HS-27A (cell line): ENCODE results near the gene IL13RA2.

Experiments used
- DNase-seq: peaks from one replicate; pipeline ENCODE4 v3.0.0-alpha.2; 2012; ENCODE audit warnings: low read depth, missing footprints

Gene IL13RA2, protein sequence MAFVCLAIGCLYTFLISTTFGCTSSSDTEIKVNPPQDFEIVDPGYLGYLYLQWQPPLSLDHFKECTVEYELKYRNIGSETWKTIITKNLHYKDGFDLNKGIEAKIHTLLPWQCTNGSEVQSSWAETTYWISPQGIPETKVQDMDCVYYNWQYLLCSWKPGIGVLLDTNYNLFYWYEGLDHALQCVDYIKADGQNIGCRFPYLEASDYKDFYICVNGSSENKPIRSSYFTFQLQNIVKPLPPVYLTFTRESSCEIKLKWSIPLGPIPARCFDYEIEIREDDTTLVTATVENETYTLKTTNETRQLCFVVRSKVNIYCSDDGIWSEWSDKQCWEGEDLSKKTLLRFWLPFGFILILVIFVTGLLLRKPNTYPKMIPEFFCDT

DNA sequence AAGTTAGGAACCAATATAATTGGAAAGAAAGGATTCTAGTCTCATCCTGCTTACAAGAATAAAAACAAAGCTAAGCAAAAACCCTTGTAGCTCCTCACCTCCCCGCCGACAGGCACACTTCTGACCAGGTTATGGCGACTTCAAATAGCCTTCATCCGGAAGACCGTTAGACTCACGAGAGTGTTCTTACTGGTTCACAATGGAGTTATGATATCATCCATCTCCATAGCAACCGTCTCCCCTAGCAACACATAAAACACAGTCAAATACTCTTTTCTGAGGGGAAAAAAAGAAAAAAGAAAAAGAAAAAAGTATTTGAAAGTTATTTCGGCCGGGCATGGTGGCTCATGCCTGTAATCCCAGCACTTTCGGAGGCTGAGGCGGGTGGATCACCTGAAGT lies at the start of gene IL13RA2:
Gene IL13RA2 (minus strand): TSS at position 162 of the 400 bp plus-strand sequence. CDS start 347 bp downstream, outside the sequence.
- no peak for DNase-seq

DNA sequence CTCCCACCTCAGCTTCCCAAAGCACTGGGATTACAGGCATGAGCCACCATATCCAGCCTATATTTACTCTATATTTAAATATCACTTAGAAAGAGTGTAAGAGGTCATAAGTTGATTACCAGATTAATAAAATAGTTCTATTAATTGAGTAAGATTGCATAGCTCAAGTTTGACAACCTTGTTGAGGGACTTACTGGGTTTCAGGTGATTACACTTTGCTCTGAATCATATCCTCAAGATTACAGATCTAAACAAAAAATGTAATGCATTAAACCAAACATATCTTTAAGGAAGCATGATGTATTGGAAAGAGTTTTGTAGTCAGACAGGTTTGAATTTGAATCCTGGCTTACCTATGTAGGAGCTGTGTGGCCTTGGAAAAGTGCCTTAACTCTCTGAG lies 47.9 kb upstream of the IL13RA2 start:
- DNase-seq = no peak

DNA sequence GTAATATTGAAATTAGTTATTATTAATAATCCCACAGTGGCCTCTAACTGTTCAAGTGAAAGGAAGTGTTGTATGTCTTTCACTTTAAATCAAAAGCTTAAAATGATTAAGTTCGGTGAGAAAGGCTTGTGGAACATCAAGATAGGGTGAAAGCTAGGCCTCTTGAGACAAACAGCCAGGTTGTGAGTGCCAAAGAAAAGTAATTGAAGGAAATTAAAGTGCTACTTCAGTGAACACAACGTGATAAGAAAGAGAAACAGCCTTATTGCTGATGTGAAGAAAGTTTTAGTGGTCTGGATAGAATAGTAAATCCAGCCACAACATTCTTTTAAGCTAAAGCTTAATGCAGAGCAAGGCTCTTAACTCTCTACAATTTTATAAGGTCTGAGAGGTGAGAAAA lies 42.6 kb upstream of the IL13RA2 start:
- no peak for DNase-seq

DNA sequence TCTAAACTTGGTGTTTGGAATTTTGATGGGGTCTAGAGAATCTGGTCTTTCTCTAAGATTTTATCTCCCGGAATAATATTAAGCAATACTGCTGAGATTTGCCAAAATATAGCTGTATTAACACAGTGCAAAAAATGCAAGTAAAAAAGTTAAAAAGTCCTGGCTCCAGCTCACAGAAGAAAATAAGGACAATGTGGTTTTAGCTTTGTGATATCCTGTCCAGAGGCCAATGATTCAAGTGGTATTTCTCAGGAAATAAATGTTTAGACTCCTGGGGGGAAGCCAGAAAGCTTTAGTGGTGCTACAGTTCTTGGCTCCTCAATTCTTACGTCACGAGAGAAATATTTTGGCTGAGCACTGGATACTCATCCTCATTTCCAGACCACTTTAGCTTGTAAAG lies 40.9 kb upstream of the IL13RA2 start:
- DNase-seq = no peak

DNA sequence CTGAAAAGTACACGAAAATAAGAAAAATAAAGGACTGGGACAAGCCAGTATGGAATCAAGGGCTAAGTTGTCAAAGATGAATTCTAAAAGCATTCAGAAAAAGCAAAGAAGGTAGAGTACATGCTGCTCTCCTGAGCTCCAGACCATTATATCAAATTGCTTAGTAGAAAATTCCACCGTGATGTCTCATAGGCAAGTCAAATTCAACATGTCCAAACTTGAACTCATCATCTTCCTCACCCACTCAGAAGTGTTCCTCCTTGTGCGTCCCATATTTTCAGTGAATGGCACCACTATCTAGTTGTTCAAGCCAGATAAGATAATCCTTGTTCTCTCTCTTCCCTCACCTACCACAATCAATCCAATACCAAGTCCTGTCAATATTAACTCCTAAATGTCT lies 37.5 kb upstream of the IL13RA2 start:
- no peak for DNase-seq

DNA sequence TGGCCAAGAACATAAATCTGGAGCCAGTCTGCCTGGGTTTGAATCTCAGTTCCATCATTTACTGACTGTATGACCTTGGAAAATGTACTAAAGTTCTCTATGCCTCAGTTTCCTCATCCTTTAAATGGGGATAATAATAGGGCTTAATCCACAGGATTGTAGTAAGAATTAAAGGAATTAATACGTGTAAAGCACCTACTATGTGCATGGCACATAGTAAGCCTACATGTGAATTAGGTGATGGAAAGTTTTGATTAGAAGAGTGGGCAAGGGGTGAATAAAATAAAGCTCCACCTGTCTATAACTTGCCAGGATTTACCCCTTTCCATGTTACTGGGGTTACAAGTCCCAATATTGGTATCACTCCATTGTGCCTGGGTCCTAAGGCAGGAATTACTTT lies 35.8 kb upstream of the IL13RA2 start:
- DNase-seq = no peak

DNA sequence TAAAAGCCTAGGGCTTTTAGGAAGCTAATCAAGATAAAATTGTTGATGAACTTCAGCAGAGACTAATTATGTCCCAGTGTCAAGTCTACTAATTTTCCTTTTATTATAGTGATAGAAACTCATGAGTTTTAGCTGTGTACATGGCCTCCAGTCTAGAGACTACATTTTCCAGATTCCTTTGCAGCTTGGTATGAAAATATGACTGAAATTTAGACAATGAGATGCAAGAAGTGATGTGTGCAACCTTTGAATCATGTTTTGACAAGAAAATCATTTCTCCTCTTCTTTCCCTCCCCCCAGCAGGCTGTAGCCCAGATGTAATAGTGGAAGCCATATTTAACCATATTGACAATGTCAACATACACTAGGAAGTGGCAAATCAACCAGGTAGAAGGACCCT lies 30.3 kb upstream of the IL13RA2 start:
- DNase-seq = no peak

DNA sequence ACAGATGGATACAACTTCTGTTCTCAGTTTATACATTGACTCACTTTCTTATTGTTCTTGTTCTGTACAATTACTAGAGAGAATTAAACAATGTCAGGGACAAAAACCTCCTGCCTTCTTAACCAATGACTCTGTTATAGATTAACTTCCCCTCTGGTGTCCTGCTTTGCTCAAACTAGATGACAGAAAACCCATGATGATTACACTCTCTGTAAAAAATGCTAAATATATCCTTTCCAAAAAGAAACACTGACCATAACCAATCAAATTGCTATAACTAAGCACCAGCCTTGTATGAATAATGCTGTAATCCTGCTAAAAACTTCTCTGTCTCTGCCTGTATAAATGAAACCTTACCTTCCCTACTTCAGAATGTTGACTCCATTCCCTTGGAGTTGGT lies 29.8 kb upstream of the IL13RA2 start:
- no peak for DNase-seq

DNA sequence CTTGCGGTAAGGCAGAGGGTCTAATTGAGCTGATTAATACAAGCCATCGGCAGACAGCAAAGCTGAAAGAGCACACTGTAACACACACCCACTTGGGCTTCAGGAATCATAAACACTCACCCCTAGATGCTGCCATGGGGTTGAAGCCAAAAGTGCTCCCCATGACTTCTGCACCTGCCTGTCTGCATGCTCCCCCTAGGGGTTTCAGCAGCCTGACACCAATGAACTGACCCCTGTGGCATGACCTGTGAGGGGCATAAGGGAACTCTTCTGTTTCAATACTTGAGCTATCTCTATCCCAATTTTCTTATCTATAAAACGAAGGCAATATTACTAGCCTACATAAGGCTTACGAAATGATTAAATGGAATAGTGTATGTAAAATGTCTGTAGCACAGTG lies 23.0 kb upstream of the IL13RA2 start:
- DNase-seq = no peak

DNA sequence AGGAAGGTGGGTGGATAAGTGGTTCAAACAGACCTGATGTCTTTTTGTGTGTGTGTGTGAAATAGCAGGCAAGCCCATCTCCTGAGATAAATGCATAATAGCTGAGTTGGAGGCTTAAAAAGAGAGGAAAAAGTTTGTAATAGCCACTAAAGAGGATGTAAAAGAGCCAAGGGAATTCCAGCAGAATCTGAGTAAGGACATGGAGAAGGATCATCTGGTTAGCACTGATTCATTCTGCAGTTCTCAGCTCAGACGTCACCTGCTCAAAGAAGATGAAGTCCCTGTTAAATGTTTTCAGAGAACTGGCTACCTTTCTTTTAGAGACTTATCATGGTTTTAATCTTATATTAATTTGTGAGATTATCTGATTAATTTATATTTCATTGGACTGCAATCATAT lies 21.0 kb upstream of the IL13RA2 start:
- DNase-seq = no peak

DNA sequence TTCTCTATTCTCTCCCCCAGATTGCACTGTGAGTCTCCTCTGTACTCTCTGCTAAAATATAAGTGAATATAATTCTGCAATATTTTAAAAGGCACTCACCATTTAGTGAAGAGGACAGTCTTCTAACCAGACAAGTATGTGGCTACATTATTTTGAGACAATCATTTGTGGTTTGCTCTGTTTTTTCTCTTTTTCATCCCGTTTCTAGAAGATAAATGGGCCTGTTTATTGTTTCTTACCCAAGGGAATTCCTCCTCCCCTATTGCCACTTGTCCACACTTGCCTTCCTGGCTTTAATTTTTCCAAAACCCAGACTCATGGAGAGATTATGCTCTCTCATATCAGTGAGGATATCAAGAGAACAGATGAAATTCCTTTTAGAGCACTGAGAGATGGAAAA lies 18.6 kb upstream of the IL13RA2 start:
- no peak for DNase-seq

DNA sequence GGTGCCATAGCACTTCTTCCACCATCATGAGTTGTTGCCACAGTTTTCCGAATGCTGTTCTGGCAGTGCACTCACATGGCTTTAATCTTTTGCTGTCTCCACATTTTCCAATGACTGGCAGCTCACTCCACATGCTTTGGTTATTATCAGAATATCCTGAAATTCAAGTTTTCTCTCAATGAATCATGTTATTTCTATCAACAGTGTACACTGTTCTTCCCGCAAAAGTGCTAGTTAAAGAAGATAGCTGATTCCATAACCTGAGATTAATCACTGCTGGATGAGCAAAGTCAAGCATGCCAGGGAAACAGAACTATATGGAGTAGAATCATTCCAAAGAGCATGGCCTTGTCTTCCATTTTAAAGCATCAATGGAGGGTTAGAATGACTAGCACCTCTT lies 14.6 kb upstream of the IL13RA2 start:
- DNase-seq = no peak

DNA sequence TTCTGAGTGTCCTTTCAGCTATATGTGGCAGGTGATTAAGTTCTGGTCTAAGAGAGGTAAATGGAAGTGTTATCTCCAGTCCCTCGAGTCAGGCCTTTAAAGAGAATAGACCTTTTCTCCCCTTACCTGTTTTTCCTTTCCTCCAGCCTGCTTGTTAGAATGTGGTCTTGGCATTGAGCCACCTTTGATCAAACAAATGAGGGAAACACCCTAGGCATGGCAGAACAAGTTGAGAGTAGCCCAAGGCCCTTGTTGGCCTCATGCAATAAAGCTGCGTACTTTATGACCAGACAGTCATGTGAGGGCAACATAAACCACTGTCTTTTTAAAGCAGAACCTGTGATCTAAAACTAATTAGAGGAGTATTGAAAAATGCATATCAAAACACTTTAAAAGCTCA lies 13.2 kb upstream of the IL13RA2 start:
- no peak for DNase-seq

DNA sequence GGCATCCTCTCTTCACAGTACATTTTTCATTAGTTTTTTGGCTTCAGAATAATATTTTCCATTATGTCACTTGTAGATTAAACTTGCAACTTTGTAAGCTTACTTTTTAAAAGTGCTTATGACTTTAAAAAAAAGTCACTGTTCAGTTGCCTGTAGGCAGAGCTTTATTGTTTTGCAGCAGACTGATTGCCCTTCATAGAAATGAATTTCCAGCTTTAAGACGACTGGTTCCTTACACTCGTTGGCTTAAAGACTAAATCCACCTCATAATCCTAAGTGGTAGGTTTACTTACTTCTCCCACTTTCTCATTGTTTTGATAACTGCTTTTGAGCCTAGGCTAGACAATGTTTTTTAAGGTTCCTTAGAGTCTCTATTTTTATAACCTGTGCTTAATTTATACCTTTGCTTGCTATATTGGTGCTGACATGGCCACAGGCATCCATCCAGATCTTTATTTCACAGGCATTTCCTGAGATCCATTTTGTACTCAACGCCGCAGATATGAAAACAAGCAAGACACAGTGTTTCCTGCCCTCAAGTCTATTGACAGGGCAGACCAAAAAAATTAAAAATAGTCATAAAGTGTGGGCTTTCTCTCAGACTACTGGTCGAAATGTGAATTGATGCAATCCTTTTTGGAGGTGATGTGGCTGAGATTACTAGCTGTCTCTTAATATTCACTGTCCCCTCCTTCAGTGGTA lies 12.6 kb upstream of the IL13RA2 start:
- DNase-seq = no peak

DNA sequence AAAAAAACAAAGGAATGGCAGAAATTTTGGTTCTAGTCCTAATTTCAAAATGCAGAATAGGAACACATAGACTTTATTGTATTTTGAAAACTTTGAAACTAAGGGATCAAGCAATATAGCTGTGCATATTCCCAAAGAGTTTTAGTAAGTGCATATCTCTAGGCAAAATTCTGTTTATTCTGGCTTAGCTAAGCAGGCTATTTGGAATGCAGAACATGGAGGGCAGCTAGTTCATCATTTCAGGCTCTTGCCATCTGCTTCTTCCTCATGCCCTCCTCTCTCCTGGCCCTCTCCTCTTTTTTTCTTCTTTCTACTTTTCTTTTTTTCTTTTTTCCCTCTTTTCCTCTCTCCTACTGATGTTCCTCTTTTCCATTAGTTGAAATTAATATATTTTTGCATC lies 12.0 kb upstream of the IL13RA2 start:
- no peak for DNase-seq

DNA sequence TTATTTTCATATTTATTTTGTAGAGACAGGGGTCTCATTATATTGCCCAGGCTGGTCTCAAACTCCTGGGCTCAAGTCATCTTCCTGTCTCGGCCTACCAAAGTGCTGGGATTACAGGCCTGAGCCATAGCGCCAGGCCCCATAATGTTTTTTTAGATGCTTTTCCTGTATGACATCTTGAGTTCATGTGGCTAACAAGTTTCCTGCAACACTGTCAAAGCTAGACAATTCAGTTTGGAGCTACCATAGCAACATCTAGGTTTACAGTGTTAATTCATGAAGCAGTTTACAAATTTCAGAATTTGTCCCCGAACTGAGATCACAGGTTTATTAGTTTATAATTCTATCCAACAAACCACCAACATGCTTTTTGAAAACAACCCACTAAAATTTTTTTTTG lies 6.4 kb upstream of the IL13RA2 start:
- DNase-seq = no peak

DNA sequence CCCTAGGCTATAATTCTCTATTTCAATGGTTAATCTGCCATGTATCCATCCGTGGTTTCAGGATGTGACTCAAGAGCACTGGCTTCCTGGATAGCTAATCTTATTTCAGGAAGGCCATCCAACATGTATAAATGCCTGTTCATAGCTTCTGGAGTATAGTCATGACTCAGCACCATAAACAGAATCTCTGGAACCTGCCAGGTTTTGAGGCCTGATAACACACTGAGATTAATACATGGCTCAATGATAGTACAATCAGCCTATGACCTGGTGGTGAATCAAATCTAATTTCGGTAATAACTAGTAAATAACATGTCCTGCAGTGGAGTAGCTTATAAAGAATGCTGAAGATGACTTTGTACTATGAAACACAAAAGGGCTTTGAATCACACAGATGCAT lies 5.7 kb upstream of the IL13RA2 start:
- no peak for DNase-seq

DNA sequence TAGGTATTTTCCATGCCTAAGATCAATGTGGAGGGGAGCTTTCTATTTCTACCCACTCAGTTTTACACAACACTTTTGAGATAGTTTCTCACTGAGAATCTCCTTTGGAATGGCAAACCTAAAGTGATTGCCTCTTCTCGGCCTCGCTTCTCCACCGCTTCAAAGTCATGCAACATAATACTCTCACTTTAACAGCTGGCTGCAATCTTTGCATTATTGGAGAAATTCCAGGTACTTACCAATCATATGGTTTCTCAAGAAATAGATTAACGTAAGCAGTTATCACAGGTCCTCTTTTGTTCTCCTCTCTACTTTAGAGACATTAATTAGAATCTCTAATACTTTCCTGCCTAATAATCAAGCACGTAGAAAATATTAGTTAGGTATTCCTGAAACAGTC lies 3.7 kb upstream of the IL13RA2 start:
- DNase-seq = no peak

DNA sequence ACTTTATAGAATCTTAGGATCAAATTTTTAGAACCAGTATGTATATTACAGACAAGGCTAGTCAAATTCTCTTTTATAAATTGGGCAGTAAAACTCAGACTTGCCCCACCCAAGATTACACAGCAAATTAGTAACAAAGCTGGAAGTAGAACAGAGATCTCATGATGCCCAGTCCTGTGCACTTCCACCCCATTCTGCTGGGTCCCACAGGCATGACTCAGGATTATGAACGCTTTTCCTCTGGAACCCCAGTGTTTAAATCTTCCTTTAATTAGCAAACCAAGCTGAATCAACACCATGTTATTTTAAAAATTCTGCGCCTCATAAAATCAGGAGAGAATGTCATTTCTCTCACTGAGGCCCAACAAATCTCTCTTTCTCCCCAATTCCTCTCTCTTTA lies 1.5 kb upstream of the IL13RA2 start:
- DNase-seq = no peak

DNA sequence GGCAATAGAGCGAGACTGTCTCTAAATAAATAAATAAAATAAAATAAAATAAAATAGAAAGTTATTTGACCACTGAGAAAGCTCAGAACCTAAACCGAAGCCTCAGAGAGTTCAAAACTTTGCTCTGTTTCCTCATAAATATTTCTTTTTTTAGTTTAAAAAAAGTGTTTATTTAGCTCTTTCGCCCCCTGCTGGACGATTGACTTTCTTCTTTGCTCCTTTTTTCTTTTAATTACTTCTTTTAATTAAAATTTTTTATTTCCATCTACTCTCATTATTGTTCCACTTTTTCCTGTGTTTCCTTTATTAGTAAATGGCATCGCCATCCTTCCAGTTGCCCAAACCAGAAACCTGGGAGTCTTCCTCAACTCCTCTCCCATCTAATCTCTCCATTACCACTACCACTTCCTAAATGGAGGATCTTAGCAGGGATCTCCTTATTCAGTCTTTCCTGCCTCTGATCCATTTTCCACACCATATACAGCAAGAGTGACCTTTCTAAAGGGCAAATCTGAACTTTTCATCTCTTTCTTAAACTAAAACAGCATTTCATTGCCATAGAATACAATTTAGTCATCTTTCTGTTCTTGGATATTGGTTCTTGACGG lies 728 bp upstream of the IL13RA2 start:
- no peak for DNase-seq

DNA sequence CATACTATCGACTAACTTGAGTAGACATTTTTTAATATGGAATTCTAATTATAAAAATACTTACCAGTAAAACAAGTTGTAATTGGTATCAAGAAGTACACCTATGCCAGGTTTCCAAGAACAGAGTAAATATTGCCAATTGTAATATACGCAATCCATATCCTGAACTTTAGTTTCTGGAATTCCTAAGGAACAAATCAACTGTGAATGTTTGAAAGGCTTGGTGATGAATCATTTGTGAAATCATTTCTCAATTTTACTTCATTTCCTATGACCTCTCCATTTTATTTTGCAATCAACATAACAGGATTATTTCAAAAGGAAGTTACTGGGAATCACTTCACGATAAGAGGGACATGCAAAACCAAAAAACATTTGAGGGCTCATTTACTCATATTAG lies 3.7 kb downstream of the IL13RA2 start:
- no peak for DNase-seq

DNA sequence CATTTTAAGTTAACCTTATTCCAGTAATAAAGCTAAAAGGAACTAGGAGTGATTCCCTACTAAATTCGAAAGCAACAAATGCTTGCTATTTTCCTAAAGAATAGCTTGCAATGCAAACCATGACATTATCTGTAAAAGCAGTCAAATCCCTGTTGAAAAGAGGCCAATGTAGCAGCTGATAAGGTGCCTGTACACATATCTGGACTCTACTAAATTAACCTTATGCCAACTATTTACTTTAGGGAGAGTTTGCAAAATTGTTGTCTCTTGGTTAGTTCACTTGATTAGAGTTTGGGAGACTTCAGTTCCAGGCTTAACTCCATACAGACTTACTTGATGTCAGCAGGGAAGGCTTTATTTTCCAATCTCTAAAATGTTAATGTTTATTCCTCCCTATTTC lies 6.0 kb downstream of the IL13RA2 start:
- DNase-seq = no peak

DNA sequence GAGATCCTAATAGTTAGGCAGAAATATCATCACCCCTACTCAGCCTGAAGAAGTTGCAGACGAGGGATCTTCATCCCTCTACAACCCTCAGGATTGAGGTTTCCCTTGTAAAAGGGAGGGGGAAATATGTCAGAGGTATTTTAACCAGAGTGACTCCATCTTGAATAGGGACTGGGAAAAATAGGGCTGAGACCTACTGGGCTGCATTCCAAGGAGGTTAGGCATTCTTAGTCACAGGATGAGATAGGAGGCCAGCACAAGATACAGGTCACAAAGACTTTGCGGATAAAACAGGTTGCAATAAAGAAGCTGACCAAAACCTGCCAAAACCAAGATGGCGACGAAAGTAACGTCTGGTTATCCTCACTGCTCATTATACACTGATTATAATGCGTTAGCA lies 17.5 kb downstream of the IL13RA2 start:
- DNase-seq = no peak
